Measurements from ENCODE around the gene CHD5.

The CHD5 gene

DNA sequence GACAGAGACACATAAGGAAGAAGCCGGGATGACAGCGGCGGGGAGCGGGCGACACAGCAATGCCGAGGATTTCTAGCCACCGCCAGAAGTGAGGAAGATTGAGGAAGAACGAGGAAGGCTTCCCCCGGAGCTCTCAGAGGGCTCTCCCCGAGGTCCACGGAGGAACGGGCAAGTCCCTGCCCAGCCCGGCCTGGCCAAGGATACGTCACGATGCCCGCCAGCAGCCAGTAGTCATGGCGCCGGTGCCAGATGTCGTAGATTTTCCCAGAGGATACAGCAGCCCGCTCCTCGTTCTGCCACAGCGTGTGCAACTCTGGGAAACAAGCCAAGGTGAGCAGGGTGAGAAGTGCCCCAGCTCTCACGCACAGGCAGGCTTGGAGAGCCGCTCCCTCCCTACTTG lies 68.5 kb downstream of the CHD5 start:
- Histone ChIP-seq H3K27me3 (ENCODE audit: control insufficient read depth in 1 of 2, insufficient read depth in 2 of 2, low read length in 2 of 2) (no peaks in the 10 kb centered on the region), H3K9ac (ENCODE audit: low read length in 2 of 2) (no peak overlapping the region), H3K27ac (ENCODE audit: low read length) (no peak overlapping the region)

DNA sequence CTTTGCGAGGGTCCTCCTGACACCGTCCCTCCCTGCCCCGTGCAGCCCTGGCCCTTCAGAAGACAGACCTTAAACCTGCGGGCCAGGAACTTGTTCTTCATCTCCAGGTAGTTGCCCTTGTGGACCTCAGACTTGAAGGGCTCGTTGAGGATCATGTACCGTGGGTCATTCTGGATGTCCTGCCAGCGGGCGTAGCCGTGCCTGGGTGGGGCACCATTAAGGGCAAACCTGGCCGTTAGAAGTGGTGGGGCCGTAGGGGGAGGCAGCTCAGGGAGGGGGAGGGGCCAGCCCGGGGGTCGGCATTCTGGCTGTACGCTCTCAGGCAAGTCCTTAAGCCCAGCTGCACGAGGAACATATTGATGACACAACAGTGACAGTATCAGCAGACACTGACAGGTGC lies 69.8 kb downstream of the CHD5 start:
- H3K9ac ChIP-seq (ENCODE audit: low read length in 2 of 2): no peak overlapping the region
- H3K36me3 ChIP-seq (ENCODE audit: control insufficient read depth in 2 of 2, insufficient read depth in 2 of 2, low read length in 2 of 2): no peaks in the 10 kb centered on the region
- no peak overlapping the region for H3K27ac ChIP-seq (ENCODE audit: low read length)
- H3K27me3 ChIP-seq (ENCODE audit: control insufficient read depth in 1 of 2, insufficient read depth in 2 of 2, low read length in 2 of 2): no peaks in the 10 kb centered on the region
- H3K9me3 ChIP-seq (ENCODE audit: control insufficient read depth in 2 of 2, low read length in 2 of 2): peaks cover 0 to 2% of the 10 kb centered on the region in 2 donors
- no peak overlapping the region for H3K4me3 ChIP-seq (ENCODE audit: low read length in 2 of 2)
- H3K4me1 ChIP-seq (ENCODE audit: control insufficient read depth, insufficient read depth, low read length): no peaks in the 10 kb centered on the region

More for the DNA sequence above, 68.5 kb downstream of the CHD5 start:
- H3K4me3 ChIP-seq (ENCODE audit: low read length in 2 of 2): no peak overlapping the region
- peaks cover 0 to 6% of the 10 kb centered on the region in 2 donors for H3K9me3 ChIP-seq (ENCODE audit: control insufficient read depth in 2 of 2, low read length in 2 of 2)
- H3K36me3 ChIP-seq (ENCODE audit: control insufficient read depth in 2 of 2, insufficient read depth in 2 of 2, low read length in 2 of 2): no peaks in the 10 kb centered on the region
- no peaks in the 10 kb centered on the region for H3K4me1 ChIP-seq (ENCODE audit: control insufficient read depth, insufficient read depth, low read length)

DNA sequence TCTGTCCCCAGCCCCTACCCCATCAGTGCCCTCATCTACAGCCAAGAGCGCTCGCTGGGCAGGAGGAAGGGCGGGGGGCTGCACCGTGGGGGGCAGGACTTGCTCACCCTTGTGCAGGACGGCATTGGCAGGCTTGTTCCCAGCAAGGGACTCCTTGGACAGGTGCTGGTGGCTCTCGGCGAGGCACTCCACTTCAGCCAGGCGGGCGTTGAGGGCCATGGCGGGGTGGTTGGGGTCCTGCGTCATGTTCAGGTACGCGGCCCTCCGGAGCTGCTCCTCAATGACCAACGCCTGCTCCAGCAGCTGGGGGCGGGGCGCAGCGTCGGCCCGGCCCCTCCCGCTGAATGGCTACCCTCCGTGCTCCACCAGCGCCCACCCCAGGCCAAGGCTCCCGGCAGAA lies 70.4 kb downstream of the CHD5 start:
- Histone ChIP-seq H3K4me1 (ENCODE audit: control insufficient read depth, insufficient read depth, low read length) (no peaks in the 10 kb centered on the region), H3K9me3 (ENCODE audit: control insufficient read depth in 2 of 2, low read length in 2 of 2) (no peaks in the 10 kb centered on the region), H3K9ac (ENCODE audit: low read length in 2 of 2) (no peak overlapping the region), H3K4me3 (ENCODE audit: low read length in 2 of 2) (no peak overlapping the region), H3K27ac (ENCODE audit: low read length) (no peak overlapping the region), H3K27me3 (ENCODE audit: control insufficient read depth in 1 of 2, insufficient read depth in 2 of 2, low read length in 2 of 2) (no peaks in the 10 kb centered on the region), H3K36me3 (ENCODE audit: control insufficient read depth in 2 of 2, insufficient read depth in 2 of 2, low read length in 2 of 2) (no peaks in the 10 kb centered on the region)

DNA sequence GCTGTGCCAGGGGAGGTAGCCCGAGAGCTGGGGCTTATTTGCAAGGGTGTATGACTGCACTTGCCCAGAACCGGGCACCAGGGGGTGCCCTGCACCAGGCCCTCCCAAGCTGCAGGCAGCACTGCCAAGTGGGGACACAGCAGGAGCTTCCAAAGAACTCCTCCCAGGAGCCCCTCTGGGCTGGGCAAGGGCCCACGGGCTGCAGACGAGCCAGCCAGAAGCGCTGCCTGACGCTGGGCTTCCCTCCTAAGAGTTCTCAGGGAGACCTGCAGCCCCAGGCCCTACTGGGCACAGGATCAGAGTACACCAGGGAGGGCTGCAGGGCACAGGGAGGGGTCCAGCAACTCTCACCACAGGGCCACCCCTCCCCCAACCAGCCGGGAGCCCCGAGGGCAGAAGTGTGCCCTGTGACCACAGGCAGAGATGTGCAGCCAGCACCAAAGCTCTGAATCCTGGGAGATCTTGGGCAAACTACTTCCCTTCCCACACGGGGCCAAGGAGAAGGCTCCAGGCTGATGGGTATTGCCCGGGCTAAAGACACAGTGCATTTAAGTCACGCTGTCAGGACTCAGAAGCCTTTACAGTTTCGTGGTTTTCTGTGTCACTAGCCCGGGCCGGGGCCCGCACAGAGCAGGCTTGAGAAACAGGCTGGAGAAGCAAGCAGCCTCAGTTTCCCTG lies 71.0 kb downstream of the CHD5 start:
- no peak overlapping the region for H3K27ac ChIP-seq (ENCODE audit: low read length)
- no peak overlapping the region for H3K9ac ChIP-seq (ENCODE audit: low read length in 2 of 2)
- no peak overlapping the region for H3K4me3 ChIP-seq (ENCODE audit: low read length in 2 of 2)
- H3K36me3 ChIP-seq (ENCODE audit: control insufficient read depth in 2 of 2, insufficient read depth in 2 of 2, low read length in 2 of 2): no peaks in the 10 kb centered on the region
- no peaks in the 10 kb centered on the region for H3K27me3 ChIP-seq (ENCODE audit: control insufficient read depth in 1 of 2, insufficient read depth in 2 of 2, low read length in 2 of 2)
- H3K4me1 ChIP-seq (ENCODE audit: control insufficient read depth, insufficient read depth, low read length): no peaks in the 10 kb centered on the region
- H3K9me3 ChIP-seq (ENCODE audit: control insufficient read depth in 2 of 2, low read length in 2 of 2): no peaks in the 10 kb centered on the region

DNA sequence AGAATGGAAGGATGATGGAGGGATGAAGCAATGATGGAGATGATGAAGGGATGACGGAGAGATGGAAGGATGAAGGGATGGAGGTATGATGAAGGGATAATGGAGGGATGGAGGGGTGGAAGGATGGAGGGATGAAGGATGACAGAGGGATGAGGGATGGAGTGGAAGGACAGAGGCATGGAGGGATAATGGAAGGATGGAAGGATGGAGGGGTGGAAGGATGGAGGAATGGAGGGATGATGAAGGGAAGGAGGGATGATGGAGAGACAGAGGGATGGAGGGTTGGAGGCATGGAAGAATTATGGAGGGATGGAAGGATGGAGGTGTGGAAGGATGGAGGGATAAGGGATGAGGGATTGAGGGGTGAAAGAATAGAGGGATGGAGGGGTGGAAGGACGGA lies 71.6 kb downstream of the CHD5 start:
- Histone ChIP-seq H3K27me3 (ENCODE audit: control insufficient read depth in 1 of 2, insufficient read depth in 2 of 2, low read length in 2 of 2) (peaks cover 0 to 2% of the 10 kb centered on the region in 2 donors), H3K4me1 (ENCODE audit: control insufficient read depth, insufficient read depth, low read length) (no peaks in the 10 kb centered on the region), H3K9me3 (ENCODE audit: control insufficient read depth in 2 of 2, low read length in 2 of 2) (no peaks in the 10 kb centered on the region), H3K9ac (ENCODE audit: low read length in 2 of 2) (no peak overlapping the region), H3K36me3 (ENCODE audit: control insufficient read depth in 2 of 2, insufficient read depth in 2 of 2, low read length in 2 of 2) (no peaks in the 10 kb centered on the region), H3K4me3 (ENCODE audit: low read length in 2 of 2) (no peak overlapping the region), H3K27ac (ENCODE audit: low read length) (no peak overlapping the region)

DNA sequence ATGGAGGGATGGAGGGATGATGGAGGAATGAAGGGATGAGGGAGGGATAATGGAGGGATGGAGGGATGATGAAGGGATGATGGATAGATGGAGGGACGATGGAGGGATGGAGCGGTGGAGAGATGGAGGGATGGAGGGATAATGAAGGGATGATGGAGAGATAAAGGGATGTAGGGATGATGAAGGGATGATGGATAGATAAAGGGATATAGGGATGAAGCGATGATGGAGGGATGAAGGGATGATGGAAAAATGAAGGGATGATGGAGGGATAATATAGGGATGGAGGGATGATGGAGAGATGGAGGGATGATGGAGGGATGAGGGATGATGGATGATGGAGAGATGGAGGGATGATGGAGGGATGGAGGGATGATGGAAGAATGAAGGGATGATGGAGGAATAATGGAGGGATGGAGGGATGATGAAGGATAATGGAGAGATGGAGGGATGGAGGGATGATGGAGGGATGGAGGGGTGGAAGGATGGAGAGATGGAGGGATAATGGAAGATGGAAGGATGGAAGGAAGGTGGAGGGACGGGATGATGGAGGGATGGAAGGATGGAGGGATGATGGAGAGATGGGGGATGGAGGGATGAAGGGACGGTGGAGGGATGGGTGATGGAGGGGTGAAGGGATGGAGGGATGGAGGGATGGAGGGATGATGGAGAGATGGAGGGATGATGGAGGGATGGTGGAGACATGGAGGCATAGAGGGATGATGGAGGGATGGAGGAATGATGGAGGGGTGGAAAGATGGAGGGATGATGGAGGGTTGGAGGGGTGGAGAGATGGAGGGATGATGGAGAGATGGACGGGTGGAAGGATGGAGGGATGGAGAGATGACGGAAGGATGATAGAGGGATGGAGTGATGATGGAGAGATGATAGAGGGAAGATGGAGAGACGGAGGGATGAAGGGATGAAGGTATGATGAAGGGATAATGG lies 72.4 kb downstream of the CHD5 start:
- no peak overlapping the region for H3K27ac ChIP-seq (ENCODE audit: low read length)
- H3K9ac ChIP-seq (ENCODE audit: low read length in 2 of 2): no peak overlapping the region
- H3K36me3 ChIP-seq (ENCODE audit: control insufficient read depth in 2 of 2, insufficient read depth in 2 of 2, low read length in 2 of 2): no peaks in the 10 kb centered on the region
- H3K4me3 ChIP-seq (ENCODE audit: low read length in 2 of 2): no peak overlapping the region
- no peaks in the 10 kb centered on the region for H3K4me1 ChIP-seq (ENCODE audit: control insufficient read depth, insufficient read depth, low read length)
- H3K9me3 ChIP-seq (ENCODE audit: control insufficient read depth in 2 of 2, low read length in 2 of 2): no peaks in the 10 kb centered on the region
- peaks cover 0 to 7% of the 10 kb centered on the region in 2 donors for H3K27me3 ChIP-seq (ENCODE audit: control insufficient read depth in 1 of 2, insufficient read depth in 2 of 2, low read length in 2 of 2)

DNA sequence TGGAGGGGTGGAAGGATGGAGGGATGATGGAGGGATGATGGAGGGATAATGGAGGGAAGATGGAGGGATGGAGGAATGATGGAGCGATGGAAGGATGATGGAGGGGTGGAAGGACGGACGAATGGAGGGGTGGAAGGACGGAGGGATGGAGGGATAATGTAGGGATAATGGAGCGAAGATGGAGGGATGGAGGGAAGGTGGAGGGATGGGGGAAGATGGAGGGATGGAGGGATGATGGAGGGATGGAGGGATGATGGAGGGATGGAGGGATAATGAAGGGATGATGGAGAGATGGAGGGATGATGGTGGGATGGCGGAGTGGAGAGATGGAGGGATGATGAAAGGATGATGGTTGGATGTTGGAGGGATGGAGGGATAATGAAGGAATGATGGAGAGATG lies 73.1 kb downstream of the CHD5 start:
- Histone ChIP-seq H3K27ac (ENCODE audit: low read length) (no peak overlapping the region), H3K4me3 (ENCODE audit: low read length in 2 of 2) (no peak overlapping the region), H3K27me3 (ENCODE audit: control insufficient read depth in 1 of 2, insufficient read depth in 2 of 2, low read length in 2 of 2) (peaks cover 3 to 12% of the 10 kb centered on the region in 2 donors), H3K4me1 (ENCODE audit: control insufficient read depth, insufficient read depth, low read length) (no peaks in the 10 kb centered on the region), H3K9me3 (ENCODE audit: control insufficient read depth in 2 of 2, low read length in 2 of 2) (no peaks in the 10 kb centered on the region), H3K9ac (ENCODE audit: low read length in 2 of 2) (no peak overlapping the region), H3K36me3 (ENCODE audit: control insufficient read depth in 2 of 2, insufficient read depth in 2 of 2, low read length in 2 of 2) (no peaks in the 10 kb centered on the region)

DNA sequence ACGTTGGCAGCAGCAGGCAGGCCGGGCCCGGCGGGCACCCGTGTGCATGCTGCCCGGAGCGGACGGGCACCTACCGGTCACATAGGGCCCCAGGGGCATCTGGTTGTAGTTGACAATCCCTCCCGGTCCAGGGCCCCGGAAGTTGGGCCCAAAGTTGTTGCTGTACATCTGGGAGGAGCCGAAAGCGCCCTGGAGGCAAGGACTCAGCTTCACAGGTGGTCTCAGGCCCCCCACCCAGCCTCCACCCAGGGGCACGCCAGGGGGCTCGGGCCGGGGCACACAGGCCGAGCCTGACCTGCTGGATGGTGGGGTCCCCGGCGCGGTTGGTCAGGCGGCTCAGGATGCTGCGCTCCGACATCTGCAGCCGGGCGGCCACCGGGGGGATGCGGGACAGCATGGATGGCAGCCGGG lies 73.8 kb downstream of the CHD5 start:
- no peak overlapping the region for H3K27ac ChIP-seq (ENCODE audit: low read length)
- H3K4me3 ChIP-seq (ENCODE audit: low read length in 2 of 2): no peak overlapping the region
- H3K4me1 ChIP-seq (ENCODE audit: control insufficient read depth, insufficient read depth, low read length): no peaks in the 10 kb centered on the region
- H3K36me3 ChIP-seq (ENCODE audit: control insufficient read depth in 2 of 2, insufficient read depth in 2 of 2, low read length in 2 of 2): no peaks in the 10 kb centered on the region
- peaks cover 3 to 12% of the 10 kb centered on the region in 2 donors for H3K27me3 ChIP-seq (ENCODE audit: control insufficient read depth in 1 of 2, insufficient read depth in 2 of 2, low read length in 2 of 2)
- H3K9ac ChIP-seq (ENCODE audit: low read length in 2 of 2): no peak overlapping the region
- H3K9me3 ChIP-seq (ENCODE audit: control insufficient read depth in 2 of 2, low read length in 2 of 2): no peaks in the 10 kb centered on the region

DNA sequence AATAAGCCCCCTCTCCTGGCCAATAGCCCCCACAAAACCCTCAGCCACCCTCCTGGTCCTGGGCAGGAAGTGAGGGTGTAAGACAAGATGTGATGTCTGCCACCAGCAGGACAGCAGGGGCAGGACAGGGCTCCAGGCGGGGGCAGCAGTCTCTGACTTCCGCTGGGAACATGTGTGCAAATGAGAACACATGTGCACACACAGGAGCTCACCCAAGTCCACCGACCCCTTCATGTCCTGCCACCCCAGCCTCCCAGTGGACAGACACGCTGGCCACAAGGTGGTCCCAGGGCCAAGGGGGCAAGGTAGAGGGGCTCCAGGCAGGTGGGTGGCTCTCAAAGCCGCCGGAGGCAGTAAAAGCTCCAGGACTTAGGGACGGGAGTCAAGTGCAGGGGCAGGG lies 74.4 kb downstream of the CHD5 start:
- Histone ChIP-seq H3K9me3 (ENCODE audit: control insufficient read depth in 2 of 2, low read length in 2 of 2) (no peaks in the 10 kb centered on the region), H3K9ac (ENCODE audit: low read length in 2 of 2) (no peak overlapping the region), H3K4me1 (ENCODE audit: control insufficient read depth, insufficient read depth, low read length) (no peaks in the 10 kb centered on the region), H3K4me3 (ENCODE audit: low read length in 2 of 2) (no peak overlapping the region), H3K36me3 (ENCODE audit: control insufficient read depth in 2 of 2, insufficient read depth in 2 of 2, low read length in 2 of 2) (no peaks in the 10 kb centered on the region), H3K27me3 (ENCODE audit: control insufficient read depth in 1 of 2, insufficient read depth in 2 of 2, low read length in 2 of 2) (peaks cover 3 to 12% of the 10 kb centered on the region in 2 donors), H3K27ac (ENCODE audit: low read length) (no peak overlapping the region)

DNA sequence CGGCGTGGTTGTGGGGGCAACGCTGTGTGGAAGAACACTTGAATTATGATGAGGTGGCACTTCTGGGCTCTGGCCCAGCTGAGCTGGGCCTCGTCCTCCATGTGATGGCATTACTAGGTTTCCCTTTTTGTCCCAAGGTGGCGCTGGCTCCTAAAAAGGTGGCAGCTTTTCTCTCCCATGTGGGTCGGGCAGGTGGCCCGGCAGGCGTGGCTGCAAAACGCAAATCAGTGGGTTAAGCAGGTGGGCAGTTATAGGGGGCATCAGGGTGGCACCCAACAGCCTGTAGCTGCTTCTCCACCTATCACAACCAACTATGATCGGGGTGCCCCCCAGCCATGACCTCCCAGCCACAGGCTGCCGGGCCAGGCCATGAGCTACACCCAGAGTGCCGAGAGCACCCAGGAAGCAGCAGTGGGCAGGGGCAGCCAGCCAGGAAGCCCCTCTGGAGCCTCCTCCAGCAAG lies 74.9 kb downstream of the CHD5 start:
- Histone ChIP-seq H3K27me3 (ENCODE audit: control insufficient read depth in 1 of 2, insufficient read depth in 2 of 2, low read length in 2 of 2) (peaks cover 3 to 12% of the 10 kb centered on the region in 2 donors), H3K4me1 (ENCODE audit: control insufficient read depth, insufficient read depth, low read length) (no peaks in the 10 kb centered on the region), H3K36me3 (ENCODE audit: control insufficient read depth in 2 of 2, insufficient read depth in 2 of 2, low read length in 2 of 2) (no peaks in the 10 kb centered on the region)

DNA sequence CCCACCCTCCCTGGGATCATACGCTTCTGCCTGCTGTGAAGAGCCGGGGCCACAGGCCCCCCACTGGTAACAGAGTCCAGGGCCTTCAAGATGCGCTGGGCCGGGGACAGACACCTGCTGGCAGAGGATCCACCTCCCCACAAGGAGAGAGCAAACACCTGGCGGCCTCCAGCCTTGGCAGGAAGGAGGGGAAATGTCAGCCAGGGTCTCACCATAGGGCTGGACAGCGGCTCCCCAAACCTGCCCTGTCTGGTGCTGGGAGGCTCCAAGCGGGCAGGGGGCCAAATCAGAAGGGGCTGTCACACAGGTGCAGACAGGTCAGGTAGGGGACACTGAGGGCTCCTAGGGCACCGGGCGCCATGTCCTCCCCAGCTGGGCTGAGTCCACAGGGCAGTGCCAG lies 75.5 kb downstream of the CHD5 start:
- H3K4me3 ChIP-seq (ENCODE audit: low read length in 2 of 2): no peak overlapping the region
- no peak overlapping the region for H3K27ac ChIP-seq (ENCODE audit: low read length)
- no peaks in the 10 kb centered on the region for H3K4me1 ChIP-seq (ENCODE audit: control insufficient read depth, insufficient read depth, low read length)
- H3K9me3 ChIP-seq (ENCODE audit: control insufficient read depth in 2 of 2, low read length in 2 of 2): no peaks in the 10 kb centered on the region
- no peaks in the 10 kb centered on the region for H3K36me3 ChIP-seq (ENCODE audit: control insufficient read depth in 2 of 2, insufficient read depth in 2 of 2, low read length in 2 of 2)
- H3K9ac ChIP-seq (ENCODE audit: low read length in 2 of 2): no peak overlapping the region
- peaks cover 3 to 12% of the 10 kb centered on the region in 2 donors for H3K27me3 ChIP-seq (ENCODE audit: control insufficient read depth in 1 of 2, insufficient read depth in 2 of 2, low read length in 2 of 2)

More for the DNA sequence above, 74.9 kb downstream of the CHD5 start:
- Histone ChIP-seq H3K4me3 (ENCODE audit: low read length in 2 of 2) (no peak overlapping the region), H3K9me3 (ENCODE audit: control insufficient read depth in 2 of 2, low read length in 2 of 2) (no peaks in the 10 kb centered on the region), H3K27ac (ENCODE audit: low read length) (no peak overlapping the region), H3K9ac (ENCODE audit: low read length in 2 of 2) (no peak overlapping the region)
